A204.1 (cell line): ENCODE results near the gene WBP2.
"Not testable (repeated sequence)": the region's sequence is repeated elsewhere in the genome, so short reads cannot be mapped to it uniquely, and the experiment has no call there.

Experiments
- FAIRE-seq: peaks from 2 replicates; lab custom pipeline; 2012; peaks lifted over from hg19 to GRCh38; lab: Jason Lieb, UNC

The WBP2 gene

GRCh38 chr17:75888484-75888883, 33.3 kb upstream of the WBP2 start:
- FAIRE-seq = no peak

- FAIRE-seq = not testable (repeated sequence)
Observed at GRCh38 chr17:75885860-75886259, 30.7 kb upstream of the WBP2 start.

- no peak for FAIRE-seq
Observed at GRCh38 chr17:75885431-75885830, 30.3 kb upstream of the WBP2 start.

- FAIRE-seq = no peak
Observed at GRCh38 chr17:75881678-75882454, 26.7 kb upstream of the WBP2 start.

- FAIRE-seq = no peak
Observed at GRCh38 chr17:75880266-75880665, 25.1 kb upstream of the WBP2 start.

- FAIRE-seq = no peak
Observed at GRCh38 chr17:75878174-75878998, 23.3 kb upstream of the WBP2 start, which contains the start of gene TRIM47. Gene TRIM47 (minus strand): TSS chr17:75878581. CDS start chr17:75878548, 33 bp downstream.

GRCh38 chr17:75877752-75878173, 22.6 kb upstream of the WBP2 start:
- no peak for FAIRE-seq

- FAIRE-seq = no peak
Observed at GRCh38 chr17:75876938-75877751, 22.0 kb upstream of the WBP2 start.

GRCh38 chr17:75876190-75876937, 21.2 kb upstream of the WBP2 start:
- no peak for FAIRE-seq

GRCh38 chr17:75875940-75876189, 20.7 kb upstream of the WBP2 start:
- FAIRE-seq = no peak

- no peak for FAIRE-seq
Observed at GRCh38 chr17:75875182-75875939, 20.2 kb upstream of the WBP2 start.

GRCh38 chr17:75874323-75875181, 19.4 kb upstream of the WBP2 start:
- no peak for FAIRE-seq

- no peak for FAIRE-seq
Observed at GRCh38 chr17:75873587-75874322, 18.6 kb upstream of the WBP2 start.

- FAIRE-seq = no peak
Observed at GRCh38 chr17:75872434-75873351, 17.6 kb upstream of the WBP2 start.

GRCh38 chr17:75870228-75870627, 15.1 kb upstream of the WBP2 start:
- FAIRE-seq = not testable (repeated sequence)

- no peak for FAIRE-seq
Observed at GRCh38 chr17:75869282-75870141, 14.4 kb upstream of the WBP2 start.

- not testable (repeated sequence) for FAIRE-seq
Observed at GRCh38 chr17:75868730-75869281, 13.7 kb upstream of the WBP2 start.
